HepG2 (cell line): ENCODE data around the gene CNOT10. TPM values are rescaled to one million over a fixed set of nuclear protein-coding genes. Genes with fewer than 3 reads are reported as not detected.

Experiments
- ATAC-seq: fragments of 200-7000 bp; cut with Tn5 transposase; 3 replicates; pipeline ENCODE4 v1.9.1; 2020; ENCODE audit warnings: mild to moderate bottlenecking, moderate library complexity
- BruUV-seq: library from RNA; stranded (reverse); fragments of 400-500 nt; replicated peaks from 2 replicates; lab custom pipeline; 2021; lab: Mats Ljungman, UMichigan
- CTCF ChIA-PET: fragments of 300-600 bp; formaldehyde crosslinking; extraction: SDS; loops from one replicate; lab custom pipeline; 2021; ENCODE audit warnings: low total read pairs, inconsistent platforms, low intra/inter-chr PET ratio; lab: Yijun Ruan, JAX
- POLR2A ChIA-PET: fragments of 350-600 bp; sonication (Branson Sonifier 250); formaldehyde crosslinking; loops from one replicate; lab custom pipeline; 2020; ENCODE audit warnings: antibody characterized with exemption, inconsistent platforms; lab: Yijun Ruan, JAX
- DNase-seq: peaks from one replicate; pipeline ENCODE4 v3.0.0-alpha.2; 2015; ENCODE audit warnings: low spot score
- FAIRE-seq: peaks from 3 replicates; lab custom pipeline; 2011; peaks lifted over from hg19 to GRCh38; lab: Jason Lieb, UNC
- H2AFZ ChIP-seq: one replicate; pipeline ENCODE4 v1.6.1; 2011; ENCODE audit warnings: low read length, inconsistent platforms
- H3K27ac ChIP-seq: fragments of 300-600 bp; 3 replicates; pipeline ENCODE4 v1.8.0; 2011; ENCODE audit warnings: mixed run types, mild to moderate bottlenecking, mixed read lengths, low read length, inconsistent platforms; ENCODE audit not compliant: insufficient read depth; ENCODE audit errors: extremely low read length
- H3K27me3 ChIP-seq, 2 experiments: fragments of 200-600 bp in 1 of 2; 2 replicates in 1 of 2; 3 replicates in 1 of 2; pipeline versions ENCODE4 v1.6.0 to v1.8.0; 2011; ENCODE audit warnings: low read length in 2 of 2, mild to moderate bottlenecking in 2 of 2, moderate library complexity in 2 of 2, inconsistent platforms in 1 of 2; ENCODE audit not compliant: insufficient read depth in 2 of 2, control insufficient read depth in 1 of 2
- H3K36me3 ChIP-seq, 2 experiments: fragments of 200-600 bp in 1 of 2; replicated peaks in 1 of 2; 2 replicates in 1 of 2; 3 replicates in 1 of 2; pipeline versions ENCODE4 v1.5.1 to v1.8.0; 2011; ENCODE audit warnings: low read length in 2 of 2, inconsistent platforms in 1 of 2; ENCODE audit not compliant: insufficient read depth in 2 of 2, control insufficient read depth in 1 of 2
- H3K4me1 ChIP-seq: 2 replicates; pipeline ENCODE4 v1.5.1; 2012; ENCODE audit warnings: low read length, inconsistent platforms; ENCODE audit not compliant: insufficient read depth
- H3K4me2 ChIP-seq: 2 replicates; pipeline ENCODE4 v1.6.0; 2011; ENCODE audit warnings: low read depth, low read length, inconsistent platforms
- H3K4me3 ChIP-seq, 3 experiments: fragments of 200-600 bp in 1 of 3; sonication (generic), shearing (Covaris generic) in 1 of 3; replicated peaks in 1 of 3; 2 replicates each; pipeline ENCODE4 v1.5.1; 2011 to 2016; ENCODE audit warnings: low read length in 3 of 3, inconsistent platforms in 2 of 3, low read depth in 2 of 3, mild to moderate bottlenecking in 2 of 3, control low read depth in 1 of 3, mixed read lengths in 1 of 3; ENCODE audit not compliant: insufficient read depth in 1 of 3
- H3K79me2 ChIP-seq: one replicate; pipeline ENCODE4 v1.6.1; 2011; ENCODE audit warnings: low read length, inconsistent platforms; ENCODE audit not compliant: insufficient read depth
- H3K9ac ChIP-seq: 2 replicates; pipeline ENCODE4 v1.6.0; 2011; ENCODE audit warnings: mild to moderate bottlenecking, low read depth, low read length, inconsistent platforms; ENCODE audit not compliant: insufficient read depth
- H3K9me3 ChIP-seq: 2 replicates; pipeline ENCODE4 v1.5.1; 2012; ENCODE audit warnings: mild to moderate bottlenecking, low read length
- H4K20me1 ChIP-seq: 2 replicates; pipeline ENCODE4 v1.6.0; 2011; ENCODE audit warnings: inconsistent platforms, mild to moderate bottlenecking, low read length, moderate library complexity; ENCODE audit not compliant: insufficient read depth
- ADNP ChIP-seq: sonication (generic); formaldehyde crosslinking; IDR thresholded peaks from 2 replicates; pipeline ENCODE4 v1.4.0; 2020; ENCODE audit warnings: missing genetic modification reagents
- CAMTA2 ChIP-seq: sonication (generic); formaldehyde crosslinking; IDR thresholded peaks from 2 replicates; pipeline ENCODE4 v1.4.0; 2020; ENCODE audit warnings: mild to moderate bottlenecking, missing genetic modification reagents, borderline replicate concordance
- HDAC6 ChIP-seq: fragments of 200-600 bp; sonication (generic); IDR thresholded peaks from 2 replicates; pipeline ENCODE4 v1.7.0; 2017; ENCODE audit warnings: mild to moderate bottlenecking, antibody characterized with exemption, low read length, low read depth
- KMT2A ChIP-seq: sonication (generic); formaldehyde crosslinking; IDR thresholded peaks from 2 replicates; pipeline ENCODE4 v1.4.0; 2020; ENCODE audit warnings: missing genetic modification reagents
- MAFF ChIP-seq: IDR thresholded peaks from 2 replicates; pipeline ENCODE4 v1.6.1; 2011; ENCODE audit warnings: low read depth, low read length, improper control_type of control experiment
- MAFK ChIP-seq, 2 experiments: IDR thresholded peaks in 1 of 2; conservative IDR thresholded peaks in 1 of 2; 2 replicates each; pipeline ENCODE4 v1.6.1; 2011; ENCODE audit warnings: improper control_type of control experiment in 2 of 2, low read length in 2 of 2
- MBNL3 ChIP-seq: fragments of 250-450 bp; sonication (Bioruptor Pico); conservative IDR thresholded peaks from 2 replicates; pipeline ENCODE4 v1.8.0; 2022; ENCODE audit warnings: mild to moderate bottlenecking, inconsistent platforms
- MLXIP ChIP-seq: sonication (generic); formaldehyde crosslinking; IDR thresholded peaks from 2 replicates; pipeline ENCODE4 v1.9.0; 2021; ENCODE audit warnings: missing genetic modification reagents, borderline replicate concordance
- PAX8 ChIP-seq: sonication (generic); formaldehyde crosslinking; IDR thresholded peaks from 2 replicates; pipeline ENCODE4 v1.8.0; 2022; ENCODE audit warnings: mild to moderate bottlenecking, missing genetic modification reagents, borderline replicate concordance
- PHF5A ChIP-seq: IDR thresholded peaks from one replicate; pipeline ENCODE4 v1.6.1; 2018; ENCODE audit warnings: low read depth, missing genetic modification reagents; ENCODE audit not compliant: unreplicated experiment
- RFX5 ChIP-seq: IDR thresholded peaks from 2 replicates; pipeline ENCODE4 v1.6.1; 2011; ENCODE audit warnings: low read depth, low read length, improper control_type of control experiment
- SMC3 ChIP-seq: IDR thresholded peaks from 2 replicates; pipeline ENCODE4 v1.6.1; 2011; ENCODE audit warnings: low read length, improper control_type of control experiment
- TSC22D2 ChIP-seq: sonication (generic); formaldehyde crosslinking; IDR thresholded peaks from 2 replicates; pipeline ENCODE4 v1.5.1; 2020; ENCODE audit warnings: missing genetic modification reagents, mild to moderate bottlenecking, borderline replicate concordance
- ZBTB39 ChIP-seq: sonication (generic); formaldehyde crosslinking; IDR thresholded peaks from 2 replicates; pipeline ENCODE4 v1.5.0; 2020; ENCODE audit warnings: missing genetic modification reagents
- ZFP90 ChIP-seq: sonication (generic); formaldehyde crosslinking; IDR thresholded peaks from 2 replicates; pipeline ENCODE4 v1.8.0; 2022; ENCODE audit warnings: missing genetic modification reagents, mild to moderate bottlenecking, inconsistent platforms, borderline replicate concordance
- ZNF121 ChIP-seq: sonication (generic); formaldehyde crosslinking; IDR thresholded peaks from 2 replicates; pipeline ENCODE4 v1.5.0; 2020; ENCODE audit warnings: mild to moderate bottlenecking, missing genetic modification reagents
- ZNF263 ChIP-seq: sonication (generic); formaldehyde crosslinking; IDR thresholded peaks from 2 replicates; pipeline ENCODE4 v1.4.0; 2020; ENCODE audit warnings: missing genetic modification reagents
- ZNF343 ChIP-seq: sonication (generic); formaldehyde crosslinking; IDR thresholded peaks from 2 replicates; pipeline ENCODE4 v1.4.0; 2020; ENCODE audit warnings: mild to moderate bottlenecking, missing genetic modification reagents
- ZNF768 ChIP-seq: sonication (generic); formaldehyde crosslinking; IDR thresholded peaks from 2 replicates; pipeline ENCODE4 v1.4.0; 2020; ENCODE audit warnings: missing genetic modification reagents
- WGBS: methylation state at CpG from one replicate; pipeline ENCODE4 v1.1.6; 2017; ENCODE audit warnings: low lambda C conversion rate; 5-methylcytosine and 5-hydroxymethylcytosine counted together
- in situ Hi-C: cut with HindIII; loops from 2 replicates; pipeline ENCODE4 v1.10.0; 2017; ENCODE audit warnings: low pct_unique_long_range_greater_than_20kb; ENCODE audit not compliant: extremely low pct_ligation_motif_present
- intact Hi-C: fragments of 100-400 bp; cut with micrococcal nuclease; formaldehyde crosslinking; loops from one replicate; pipeline ENCODE4 v1.10.0; 2022; ENCODE audit not compliant: unreplicated experiment
- polyA plus RNA-seq, 8 experiments: library from polyadenylated mRNA; depleted of rRNA in 3 of 8; stranded (reverse) in 7 of 8; unstranded in 1 of 8; fragments of >200 nt; fragmentation: Illumina TruSeq in 4 of 8; extraction: Trizol in 4 of 8; gene quantifications; 2 replicates each; pipeline versions ENCODE4 v1.2.1 to v1.2.3, GENCODE V29; 2011 to 2016; ENCODE audit warnings: low read depth in 4 of 8, missing spikeins in 1 of 8, mixed read lengths in 1 of 8; ENCODE audit not compliant: insufficient read depth in 1 of 8
- total RNA-seq, 5 experiments: library from RNA; depleted of rRNA; stranded (reverse); fragments of >200 nt; fragmentation: Illumina TruSeq; extraction: Trizol; gene quantifications; 2 replicates each; pipeline ENCODE4 v1.2.3, GENCODE V29; 2016; ENCODE audit warnings: low read depth in 1 of 5

Gene CNOT10
- total and polyA plus RNA-seq, 2 of the 13 experiments (the other 11 are each of a cell fraction or from before 2014, with no cell fraction given) = 21.2 to 34.1 TPM

- Histone ChIP-seq H3K4me2 (peak overlapping the region; percentile 83), H3K4me3 (peak overlapping the region; percentile 72 to 90 (median 80)), H3K36me3 (peaks cover 0 to 1% of the 10 kb centered on the region in 2 experiments; a peak in 1 of 5 replicates), H4K20me1 (no peaks in the 10 kb centered on the region), H3K79me2 (peaks cover 23% of the 10 kb centered on the region), H3K4me1 (peaks cover 35% of the 10 kb centered on the region), H3K9me3 (no peaks in the 10 kb centered on the region), H3K9ac (peak overlapping the region; percentile 74), H3K27me3 (no peaks in the 10 kb centered on the region), H3K27ac (peak overlapping the region; percentile 78), H2AFZ (peak overlapping the region; percentile 96)
- FAIRE-seq = peak; percentile 18
- BruUV-seq = no TSS peak
- ATAC-seq = no peak
- CTCF ChIA-PET = no interaction called here
- no peak for DNase-seq
- in situ Hi-C loops = no loop called here
- 29% methylated on average over 4 of the region's 4 CpGs for WGBS
- intact Hi-C loops = loop anchor here (10.0 kb wide), 1 partner anchor 109 kb away; the partner anchor contains the start of gene DYNC1LI1
- POLR2A ChIA-PET = interaction anchor here (0.9 to 1.8 kb wide), 8 partner anchors 8 to 218 kb away, joined by 3 to 7 read pairs (median 4); partner anchors contain the start of gene DYNC1LI1
- TF ChIP-seq CAMTA2 (CRISPR knock-in tag) (no peak), ADNP (no peak), RFX5 (no peak), HDAC6 (no peak), ZNF343 (CRISPR knock-in tag) (no peak), MBNL3 (no peak), PAX8 (0 out of 2 replicates have a peak, but pooled peaks have one; percentile 11), ZFP90 (CRISPR knock-in tag) (no peak), KMT2A (no peak), MAFF (peak; percentile 89), PHF5A (CRISPR knock-in tag) (no peak), SMC3 (no peak), MLXIP (CRISPR knock-in tag) (no peak), ZNF768 (no peak), TSC22D2 (CRISPR knock-in tag) (no peak), ZNF121 (CRISPR knock-in tag) (no peak), ZNF263 (CRISPR knock-in tag) (no peak), ZBTB39 (CRISPR knock-in tag) (no peak), MAFK (conservative IDR thresholded peaks at IDR 0.05 in 1 of 2, IDR thresholded peaks at IDR 0.05 in 1 of 2; ENCODE audit: low read length in 2 of 2) (peak; percentile 91 to 92)
Observed at GRCh38 chr3:32684029-32684799, 774 bp upstream of the CNOT10 start.
